Prostate gland (tissue), 2 donors: ENCODE measurements around the gene ICA1. TPM values are rescaled to one million over a fixed set of nuclear protein-coding genes. Genes with fewer than 3 reads are reported as not detected.

Experiments used
- DNase-seq: peaks from one replicate; pipeline ENCODE4 v3.0.0-alpha.2; 2019; ENCODE audit warnings: low spot score
- H3K27ac ChIP-seq, 2 donors: fragments of 200-600 bp; sonication (generic); 2 replicates each; pipeline ENCODE4 v1.5.1; 2017 to 2019
- H3K27me3 ChIP-seq: fragments of 200-600 bp; sonication (generic); replicated peaks from 2 replicates; pipeline ENCODE4 v1.5.1; 2019; ENCODE audit not compliant: insufficient read depth
- H3K36me3 ChIP-seq, 2 donors: fragments of 200-600 bp; sonication (generic); 1 replicate in 1 of 2; 2 replicates in 1 of 2; pipeline versions ENCODE4 v1.5.1 to v1.8.1; 2017 to 2019
- H3K4me1 ChIP-seq: fragments of 200-600 bp; sonication (generic); replicated peaks from 2 replicates; pipeline ENCODE4 v1.5.1; 2019
- H3K4me3 ChIP-seq, 2 donors: fragments of 200-600 bp; sonication (generic); 2 replicates each; pipeline ENCODE4 v1.5.1; 2017 to 2019
- H3K9me3 ChIP-seq: fragments of 200-600 bp; sonication (generic); 2 replicates; pipeline ENCODE4 v1.5.1; 2017
- CTCF ChIP-seq, 4 experiments: fragments of 200-600 bp in 2 of 4; fragments of 450-650 bp in 2 of 4; sonication (generic) in 2 of 4; IDR thresholded peaks; 1 replicate in 3 of 4; 2 replicates in 1 of 4; pipeline ENCODE4 v1.5.1; 2016 to 2019; ENCODE audit warnings: antibody characterized with exemption in 4 of 4, mild to moderate bottlenecking in 2 of 4, moderate library complexity in 2 of 4
- POLR2A ChIP-seq: fragments of 450-650 bp; IDR thresholded peaks from one replicate; pipeline ENCODE4 v1.6.1; 2016; ENCODE audit warnings: antibody characterized with exemption, mild to moderate bottlenecking
- POLR2AphosphoS5 ChIP-seq: sonication (generic); formaldehyde crosslinking; IDR thresholded peaks from one replicate; pipeline ENCODE4 v1.6.1; 2017; ENCODE audit warnings: antibody characterized with exemption
- WGBS: methylation state at CpG from one replicate; pipeline ENCODE4 v1.1.5; 2018; 5-methylcytosine and 5-hydroxymethylcytosine counted together
- intact Hi-C: fragments of 100-400 bp; cut with DNase I; formaldehyde crosslinking; loops from one replicate; pipeline ENCODE4 v1.14.2; 2022
- total RNA-seq, 2 donors: library from RNA; depleted of rRNA; stranded (reverse); fragments of >200 nt; gene quantifications; one replicate each; pipeline ENCODE4 v1.1.0, GENCODE V29; 2016

ICA1 gene
- total RNA-seq, 2 donors from 2014 or later: 49.1 to 51.0 TPM

- no peak for TF ChIP-seq POLR2AphosphoS5
- Histone ChIP-seq H3K27ac (no peak overlapping the region), H3K36me3 (no peaks in the 10 kb centered on the region), H3K4me1 (no peaks in the 10 kb centered on the region), H3K27me3 (no peaks in the 10 kb centered on the region), H3K4me3 (no peak overlapping the region), H3K9me3 (no peaks in the 10 kb centered on the region)
- no peak for DNase-seq
- intact Hi-C loops: no loop called here
Measured at GRCh38 chr7:8228068-8228467, 33.9 kb downstream of the ICA1 start.

DNA sequence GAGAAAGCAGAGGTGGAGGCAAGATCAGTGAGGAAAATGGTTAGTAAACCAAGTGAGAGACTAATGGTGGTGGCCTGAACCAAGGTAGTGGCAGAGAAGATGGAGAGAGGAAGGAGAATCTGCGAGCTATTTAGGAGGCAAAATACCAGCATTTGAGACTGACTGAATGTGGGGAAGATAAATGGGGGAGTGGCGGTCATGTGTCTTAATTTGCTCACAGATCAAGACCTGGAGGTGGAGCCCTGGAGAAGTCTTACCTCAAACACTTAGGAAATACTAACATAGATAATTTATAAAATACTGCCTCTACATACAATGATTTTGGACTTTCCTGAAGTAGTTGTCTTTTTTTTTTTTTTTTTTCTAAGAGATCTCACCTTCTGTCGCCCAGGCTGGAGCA, 34.7 kb downstream of the ICA1 start:
- no peak for DNase-seq
- Histone ChIP-seq H3K4me3 (no peak overlapping the region), H3K9me3 (no peaks in the 10 kb centered on the region), H3K27ac (no peak overlapping the region), H3K36me3 (no peaks in the 10 kb centered on the region), H3K27me3 (no peaks in the 10 kb centered on the region), H3K4me1 (no peaks in the 10 kb centered on the region)
- TF ChIP-seq POLR2A: no peak
- no peak for TF ChIP-seq CTCF (IDR thresholded peaks at IDR 0.05)
- TF ChIP-seq POLR2AphosphoS5: no peak
- WGBS: 93% methylated on average over 3 of the region's 3 CpGs
- intact Hi-C loops: no loop called here

GRCh38 chr7:8226501-8226900, 35.5 kb downstream of the ICA1 start:
- Histone ChIP-seq H3K27me3 (no peaks in the 10 kb centered on the region), H3K4me3 (no peak overlapping the region), H3K9me3 (no peaks in the 10 kb centered on the region), H3K4me1 (no peaks in the 10 kb centered on the region), H3K27ac (no peak overlapping the region), H3K36me3 (no peaks in the 10 kb centered on the region)
- WGBS: 44% methylated on average over 2 of the region's 2 CpGs
- DNase-seq: no peak
- intact Hi-C loops: no loop called here
- TF ChIP-seq POLR2A (no peak), POLR2AphosphoS5 (no peak), CTCF (IDR thresholded peaks at IDR 0.05) (no peak)

GRCh38 chr7:8221567-8221966, 40.4 kb downstream of the ICA1 start:
- no peak overlapping the region for H3K4me3 ChIP-seq
- H3K27me3 ChIP-seq: no peaks in the 10 kb centered on the region
- intact Hi-C loops: no loop called here
- no peaks in the 10 kb centered on the region for H3K4me1 ChIP-seq
- DNase-seq: no peak
- no peaks in the 10 kb centered on the region for H3K36me3 ChIP-seq
- no peaks in the 10 kb centered on the region for H3K9me3 ChIP-seq
- TF ChIP-seq CTCF (IDR thresholded peaks at IDR 0.05) (no peak), POLR2AphosphoS5 (no peak), POLR2A (no peak)
- 86% methylated on average over 5 of the region's 5 CpGs for WGBS
- H3K27ac ChIP-seq: no peak overlapping the region

- DNase-seq: no peak
- Histone ChIP-seq H3K27me3 (no peaks in the 10 kb centered on the region), H3K4me3 (no peak overlapping the region), H3K4me1 (no peaks in the 10 kb centered on the region), H3K36me3 (no peaks in the 10 kb centered on the region), H3K9me3 (no peaks in the 10 kb centered on the region), H3K27ac (no peak overlapping the region)
- TF ChIP-seq CTCF (IDR thresholded peaks at IDR 0.05) (no peak), POLR2AphosphoS5 (no peak), POLR2A (no peak)
- WGBS: 91% methylated on average over 5 of the region's 5 CpGs
- intact Hi-C loops: no loop called here
Measured at GRCh38 chr7:8221101-8221495, 40.9 kb downstream of the ICA1 start.
